ENCODE data around the gene NPAS4.

DNA sequence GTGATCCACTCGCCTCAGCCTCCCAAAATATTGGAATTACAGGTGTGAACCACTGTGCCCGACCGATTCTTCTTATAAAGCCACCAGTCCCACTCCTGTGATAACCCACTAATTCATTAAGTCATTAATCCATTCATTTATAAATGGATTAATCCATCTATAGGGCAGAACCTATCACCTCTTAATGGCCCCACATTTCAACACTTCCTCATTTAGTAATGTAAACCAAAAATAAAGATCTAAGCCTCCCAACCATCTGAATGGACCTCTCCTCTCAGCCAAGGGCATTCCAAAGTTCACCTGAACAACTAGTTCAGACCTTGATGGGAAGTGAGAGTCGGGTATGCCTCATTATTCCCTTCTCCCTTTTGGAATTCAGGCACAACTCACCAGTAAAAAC, 27.7 kb downstream of the NPAS4 start:
- TF ChIP-seq, protein P1, sequence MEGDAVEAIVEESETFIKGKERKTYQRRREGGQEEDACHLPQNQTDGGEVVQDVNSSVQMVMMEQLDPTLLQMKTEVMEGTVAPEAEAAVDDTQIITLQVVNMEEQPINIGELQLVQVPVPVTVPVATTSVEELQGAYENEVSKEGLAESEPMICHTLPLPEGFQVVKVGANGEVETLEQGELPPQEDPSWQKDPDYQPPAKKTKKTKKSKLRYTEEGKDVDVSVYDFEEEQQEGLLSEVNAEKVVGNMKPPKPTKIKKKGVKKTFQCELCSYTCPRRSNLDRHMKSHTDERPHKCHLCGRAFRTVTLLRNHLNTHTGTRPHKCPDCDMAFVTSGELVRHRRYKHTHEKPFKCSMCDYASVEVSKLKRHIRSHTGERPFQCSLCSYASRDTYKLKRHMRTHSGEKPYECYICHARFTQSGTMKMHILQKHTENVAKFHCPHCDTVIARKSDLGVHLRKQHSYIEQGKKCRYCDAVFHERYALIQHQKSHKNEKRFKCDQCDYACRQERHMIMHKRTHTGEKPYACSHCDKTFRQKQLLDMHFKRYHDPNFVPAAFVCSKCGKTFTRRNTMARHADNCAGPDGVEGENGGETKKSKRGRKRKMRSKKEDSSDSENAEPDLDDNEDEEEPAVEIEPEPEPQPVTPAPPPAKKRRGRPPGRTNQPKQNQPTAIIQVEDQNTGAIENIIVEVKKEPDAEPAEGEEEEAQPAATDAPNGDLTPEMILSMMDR (optimal IDR thresholded peaks at IDR 0.05 in 1 of 3, IDR thresholded peaks at IDR 0.05 in 1 of 3, conservative IDR thresholded peaks at IDR 0.05 in 1 of 3; ENCODE audit: extremely low read depth in 1 of 3, insufficient read depth in 2 of 3, low read length in 3 of 3), result no peak
- no peak for TF ChIP-seq EZH2 (IDR thresholded peaks at IDR 0.05; ENCODE audit: low read length)
